GM19324 (cell line): ENCODE results near the gene ADAMTSL4.
A peak's percentile ranks its signal among the peaks of the same experiment; 100 is the strongest.
"Not testable (repeated sequence)": the region's sequence is repeated elsewhere in the genome, so short reads cannot be mapped to it uniquely, and the experiment has no call there.

ENCODE experiments used
- ATAC-seq: cut with Tn5 transposase; IDR thresholded peaks from one replicate; pipeline ENCODE4 v1.9.1; 2021; ENCODE audit warnings: mild to moderate bottlenecking, moderate library complexity; ENCODE audit not compliant: unreplicated experiment, low FRiP score

Gene ADAMTSL4

GRCh38 chr1:150579945-150580642 is 30.9 kb downstream of the ADAMTSL4 start:
- peak; percentile 1 for ATAC-seq

- not testable (repeated sequence) for ATAC-seq
Measured at GRCh38 chr1:150580966-150581365, 31.8 kb downstream of the ADAMTSL4 start.

GRCh38 chr1:150581437-150581836 is 32.2 kb downstream of the ADAMTSL4 start:
- not testable (repeated sequence) for ATAC-seq

- ATAC-seq: not testable (repeated sequence)
Measured at GRCh38 chr1:150581962-150582361, 32.8 kb downstream of the ADAMTSL4 start.

- ATAC-seq: no peak
Measured at GRCh38 chr1:150582371-150582770, 33.2 kb downstream of the ADAMTSL4 start.

GRCh38 chr1:150596095-150596892 is 47.1 kb downstream of the ADAMTSL4 start:
- no peak for ATAC-seq

- ATAC-seq: no peak
Measured at GRCh38 chr1:150596976-150597375, 47.8 kb downstream of the ADAMTSL4 start.

GRCh38 chr1:150598346-150598745 is 49.1 kb downstream of the ADAMTSL4 start:
- ATAC-seq: not testable (repeated sequence)

- no peak for ATAC-seq
Measured at GRCh38 chr1:150601540-150601939, 52.3 kb downstream of the ADAMTSL4 start.

- ATAC-seq: not testable (repeated sequence)
Measured at GRCh38 chr1:150602372-150602771, 53.2 kb downstream of the ADAMTSL4 start.

- ATAC-seq: no peak
Measured at GRCh38 chr1:150603711-150604110, 54.5 kb downstream of the ADAMTSL4 start.

GRCh38 chr1:150604226-150604588 is 55.0 kb downstream of the ADAMTSL4 start:
- ATAC-seq: no peak

- not testable (repeated sequence) for ATAC-seq
Measured at GRCh38 chr1:150605451-150605731, 56.2 kb downstream of the ADAMTSL4 start.

GRCh38 chr1:150606463-150607142 is 57.4 kb downstream of the ADAMTSL4 start:
- ATAC-seq: no peak

- ATAC-seq: no peak
Measured at GRCh38 chr1:150609732-150610131, 60.5 kb downstream of the ADAMTSL4 start.
